Activated naive CD8-positive, alpha-beta T cell treated with anti-CD3 and anti-CD28 coated beads, Interleukin-2, amount 50 U/mL, for 24 hours (primary cell): ENCODE measurements around the gene KLHL30.

Source experiments
- ATAC-seq: fragments of 150-1000 bp; cut with Tn5 transposase; one replicate; pipeline ENCODE4 v1.10.0; 2021
- DNase-seq: peaks from one replicate; pipeline ENCODE4 v3.0.0; 2021
- H3K27ac Mint-ChIP-seq: one replicate; pipeline ENCODE4 v1.8.0; 2021; ENCODE audit warnings: mild to moderate bottlenecking, mixed read lengths
- H3K27me3 Mint-ChIP-seq: one replicate; pipeline ENCODE4 v1.8.0; 2021; ENCODE audit warnings: mixed read lengths
- H3K36me3 Mint-ChIP-seq: one replicate; pipeline ENCODE4 v1.8.0; 2021; ENCODE audit warnings: low read depth, mixed read lengths
- H3K4me1 Mint-ChIP-seq: one replicate; pipeline ENCODE4 v1.8.0; 2021; ENCODE audit warnings: mixed read lengths
- H3K4me3 Mint-ChIP-seq: one replicate; pipeline ENCODE4 v1.8.0; 2021; ENCODE audit warnings: mild to moderate bottlenecking, moderate library complexity, mixed read lengths
- H3K9me3 Mint-ChIP-seq: one replicate; pipeline ENCODE4 v1.8.0; 2021; ENCODE audit warnings: mixed read lengths

KLHL30 gene, protein sequence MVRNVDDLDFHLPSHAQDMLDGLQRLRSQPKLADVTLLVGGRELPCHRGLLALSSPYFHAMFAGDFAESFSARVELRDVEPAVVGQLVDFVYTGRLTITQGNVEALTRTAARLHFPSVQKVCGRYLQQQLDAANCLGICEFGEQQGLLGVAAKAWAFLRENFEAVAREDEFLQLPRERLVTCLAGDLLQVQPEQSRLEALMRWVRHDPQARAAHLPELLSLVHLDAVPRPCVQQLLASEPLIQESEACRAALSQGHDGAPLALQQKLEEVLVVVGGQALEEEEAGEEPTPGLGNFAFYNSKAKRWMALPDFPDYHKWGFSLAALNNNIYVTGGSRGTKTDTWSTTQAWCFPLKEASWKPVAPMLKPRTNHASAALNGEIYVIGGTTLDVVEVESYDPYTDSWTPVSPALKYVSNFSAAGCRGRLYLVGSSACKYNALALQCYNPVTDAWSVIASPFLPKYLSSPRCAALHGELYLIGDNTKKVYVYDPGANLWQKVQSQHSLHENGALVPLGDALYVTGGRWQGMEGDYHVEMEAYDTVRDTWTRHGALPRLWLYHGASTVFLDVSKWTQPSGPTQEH

DNA sequence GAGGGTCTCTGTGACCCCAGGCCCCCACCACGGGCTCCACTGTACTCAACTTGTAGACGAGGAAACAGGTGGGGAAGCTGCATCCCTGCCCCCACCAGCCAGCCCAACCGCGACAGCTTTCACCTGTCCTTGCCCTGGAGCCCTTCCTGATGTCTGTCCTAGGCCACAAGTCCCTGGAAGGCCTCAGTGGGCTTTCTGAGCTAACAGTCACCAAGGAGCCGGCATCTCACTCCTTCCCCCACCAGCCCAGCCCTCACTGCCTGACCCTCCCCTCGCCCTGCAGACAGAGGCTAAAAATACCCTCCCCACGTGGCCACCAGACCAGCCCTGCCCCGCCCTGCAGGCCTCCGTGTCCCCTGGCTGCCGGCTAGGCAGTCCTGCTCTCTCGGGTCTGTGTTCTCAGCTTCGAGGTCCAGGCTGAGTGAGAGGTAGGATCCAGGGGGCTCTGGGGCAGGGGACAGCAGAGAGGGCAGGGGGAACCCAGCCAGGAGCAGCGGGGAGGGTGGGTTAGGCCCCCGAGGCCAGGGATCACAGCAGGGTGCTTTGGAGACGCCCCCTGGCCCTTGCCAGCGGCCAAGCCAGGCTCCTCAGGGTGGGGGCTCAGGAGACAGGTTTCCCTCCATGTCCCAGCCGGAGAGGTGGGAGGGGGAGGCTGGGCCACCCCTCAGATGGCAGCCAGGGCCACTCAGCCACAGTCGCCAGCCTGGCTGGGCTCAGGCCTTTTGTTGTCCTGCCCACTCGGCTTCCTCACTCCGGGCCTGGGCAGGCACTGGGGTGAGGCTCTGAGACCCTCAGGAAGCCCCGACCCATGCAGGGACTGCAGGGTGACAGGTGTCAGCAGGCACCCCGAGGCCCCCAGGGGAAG, at the start of gene KLHL30:
Gene KLHL30 (plus strand): TSS at position 338 of the 865 bp plus-strand sequence. CDS start 2,087 bp downstream, outside the sequence.
- ATAC-seq, result no peak
- Mint-ChIP-seq H3K4me3 (no peak within 1 kb of the TSS), H3K36me3 (no peaks in the 10 kb centered on the region), H3K4me1 (peaks cover 3% of the 10 kb centered on the region), H3K27me3 (no peaks in the 10 kb centered on the region), H3K27ac (no peak within 1 kb of the TSS), H3K9me3 (no peaks in the 10 kb centered on the region)
- no peak for DNase-seq

DNA sequence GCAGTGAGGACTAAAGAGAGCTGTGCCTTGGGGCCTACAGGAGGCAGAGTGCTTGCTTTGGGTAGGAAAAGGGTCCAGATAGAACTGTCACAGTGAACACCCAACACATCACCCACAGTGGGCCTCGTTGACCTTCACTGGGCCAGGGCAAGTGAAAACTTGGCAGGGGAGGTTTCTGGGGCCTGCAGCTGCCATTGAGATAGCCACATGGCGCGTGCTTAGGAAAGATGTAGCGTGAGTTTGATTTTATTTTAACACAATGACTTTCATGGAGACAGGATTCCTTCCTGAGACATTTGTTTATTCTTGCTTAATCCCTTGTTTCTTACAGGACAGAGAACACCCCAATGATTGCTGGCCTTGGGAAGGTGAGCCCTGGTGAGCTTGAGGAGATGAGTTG, 47.6 kb upstream of the KLHL30 start:
- Mint-ChIP-seq H3K36me3 (peaks cover 40% of the 10 kb centered on the region), H3K27ac (no peak overlapping the region), H3K4me1 (no peaks in the 10 kb centered on the region), H3K4me3 (no peak overlapping the region), H3K9me3 (no peaks in the 10 kb centered on the region), H3K27me3 (no peaks in the 10 kb centered on the region)
- ATAC-seq, result no peak
- no peak for DNase-seq

DNA sequence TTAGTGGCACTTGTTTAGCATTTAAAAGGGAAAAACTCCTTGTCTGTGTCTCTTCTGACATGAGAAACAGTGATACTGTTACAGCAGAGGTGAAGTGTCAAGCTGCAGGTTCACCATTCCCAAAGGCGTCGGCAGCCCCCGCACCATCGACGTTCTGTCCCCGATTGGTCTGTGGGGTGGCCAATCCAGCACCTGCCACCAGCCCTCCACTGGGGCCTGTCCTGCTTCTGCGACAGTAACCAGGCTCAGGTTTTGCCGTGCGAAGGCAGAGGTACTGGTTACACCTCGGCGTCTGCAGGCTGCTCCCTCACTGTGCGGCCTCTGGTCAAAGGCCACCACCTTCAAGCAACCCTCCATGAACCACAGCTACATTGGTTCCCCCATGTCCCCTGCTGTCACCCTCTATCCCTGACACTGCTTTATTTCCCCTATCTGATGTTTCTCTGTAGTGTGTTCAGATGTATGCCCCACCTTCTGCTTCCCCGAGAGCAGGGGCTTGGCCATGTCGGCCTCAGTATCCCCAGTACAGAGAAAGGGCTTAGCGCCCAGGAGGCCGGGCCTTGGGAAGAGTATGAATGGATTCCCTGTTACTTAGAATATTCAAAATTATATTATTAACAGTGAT, 46.9 kb upstream of the KLHL30 start:
- no peak for ATAC-seq
- no peak for DNase-seq
- Mint-ChIP-seq H3K4me3 (no peak overlapping the region), H3K9me3 (no peaks in the 10 kb centered on the region), H3K36me3 (peaks cover 38% of the 10 kb centered on the region), H3K27me3 (no peaks in the 10 kb centered on the region), H3K27ac (no peak overlapping the region), H3K4me1 (no peaks in the 10 kb centered on the region)

DNA sequence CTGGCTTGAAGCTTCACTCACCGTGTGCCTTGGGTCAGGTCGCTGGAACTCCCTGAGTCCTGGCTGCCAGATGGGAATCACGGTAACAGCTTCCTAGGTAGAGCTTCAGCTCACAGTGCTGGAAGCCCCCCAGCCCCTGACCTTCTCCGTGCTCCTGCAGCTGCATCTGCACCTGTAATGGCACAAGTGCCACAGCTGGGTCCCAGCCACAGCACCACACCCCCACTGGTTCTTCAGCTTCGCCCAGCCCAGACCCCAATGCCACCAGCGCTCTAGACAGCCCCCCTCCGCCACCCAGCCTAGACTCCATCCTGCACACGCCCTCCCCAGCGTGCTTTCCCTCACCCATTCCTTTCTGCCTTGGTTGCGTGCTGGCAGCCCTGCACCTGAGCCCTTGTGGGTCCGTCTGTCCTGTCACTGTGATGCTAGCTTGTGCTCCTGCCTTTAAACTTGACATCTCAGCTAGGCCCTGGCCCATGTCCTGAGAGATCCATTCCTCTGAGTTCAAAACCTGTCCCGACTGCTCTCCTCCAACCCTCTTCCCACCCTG, 45.9 kb upstream of the KLHL30 start:
- ATAC-seq (no peak), DNase-seq (no peak)
- Mint-ChIP-seq H3K4me3 (no peak overlapping the region), H3K36me3 (peaks cover 35% of the 10 kb centered on the region), H3K9me3 (no peaks in the 10 kb centered on the region), H3K27ac (peak overlapping the region; percentile 7), H3K27me3 (no peaks in the 10 kb centered on the region), H3K4me1 (no peaks in the 10 kb centered on the region)

DNA sequence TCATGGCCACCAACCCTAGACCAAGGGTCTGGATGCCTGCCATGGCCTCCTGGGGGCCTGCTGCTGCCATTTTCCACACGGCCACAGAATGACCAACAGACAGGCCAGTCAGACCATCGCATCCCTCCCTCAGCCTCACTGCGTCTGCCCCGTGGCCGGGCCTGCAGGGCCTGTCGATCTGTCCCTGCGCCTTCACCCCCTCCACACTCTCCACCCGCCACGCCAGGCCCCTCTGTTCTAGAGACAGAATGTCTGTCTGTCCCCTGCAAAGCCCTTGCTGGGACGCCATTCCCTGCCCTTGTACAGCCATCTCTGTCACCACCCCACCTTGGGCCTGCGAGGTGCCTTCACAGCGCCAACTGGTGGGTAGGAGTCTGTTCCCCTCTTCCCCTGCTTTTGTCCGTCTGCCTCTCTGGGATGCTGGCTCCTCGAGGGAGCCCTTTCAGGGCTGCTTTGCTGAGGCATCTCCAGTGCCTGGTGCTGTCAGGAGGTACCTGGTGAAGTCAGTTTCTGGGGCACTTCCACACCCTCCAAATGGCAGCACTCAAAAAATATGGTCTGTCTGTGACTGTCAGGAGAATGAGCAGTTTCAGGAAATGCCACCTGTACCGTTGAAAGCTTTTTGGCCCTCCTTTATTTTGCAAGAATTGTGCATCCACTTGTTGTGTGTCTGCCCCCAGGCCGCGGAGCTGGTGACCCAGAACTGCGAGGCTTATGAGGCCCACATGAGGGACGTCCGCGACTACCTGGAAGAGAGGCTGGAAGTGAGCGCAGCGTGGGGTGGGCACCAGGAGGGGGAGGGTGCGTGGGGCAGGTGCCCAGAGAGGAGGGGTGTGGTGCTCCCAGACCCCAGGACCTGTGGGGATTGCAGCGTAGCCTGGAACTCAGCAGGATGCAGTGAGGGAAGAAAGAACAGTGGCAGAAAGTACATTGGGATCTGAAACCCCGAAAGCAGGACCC, 45.0 kb upstream of the KLHL30 start:
- no peak overlapping the region for H3K4me3 Mint-ChIP-seq
- DNase-seq (no peak), ATAC-seq (no peak)
- H3K4me1 Mint-ChIP-seq, result peaks cover 3% of the 10 kb centered on the region
- H3K27ac Mint-ChIP-seq, result no peak overlapping the region
- H3K36me3 Mint-ChIP-seq, result peaks cover 33% of the 10 kb centered on the region
- H3K9me3 Mint-ChIP-seq, result no peaks in the 10 kb centered on the region
- no peaks in the 10 kb centered on the region for H3K27me3 Mint-ChIP-seq

DNA sequence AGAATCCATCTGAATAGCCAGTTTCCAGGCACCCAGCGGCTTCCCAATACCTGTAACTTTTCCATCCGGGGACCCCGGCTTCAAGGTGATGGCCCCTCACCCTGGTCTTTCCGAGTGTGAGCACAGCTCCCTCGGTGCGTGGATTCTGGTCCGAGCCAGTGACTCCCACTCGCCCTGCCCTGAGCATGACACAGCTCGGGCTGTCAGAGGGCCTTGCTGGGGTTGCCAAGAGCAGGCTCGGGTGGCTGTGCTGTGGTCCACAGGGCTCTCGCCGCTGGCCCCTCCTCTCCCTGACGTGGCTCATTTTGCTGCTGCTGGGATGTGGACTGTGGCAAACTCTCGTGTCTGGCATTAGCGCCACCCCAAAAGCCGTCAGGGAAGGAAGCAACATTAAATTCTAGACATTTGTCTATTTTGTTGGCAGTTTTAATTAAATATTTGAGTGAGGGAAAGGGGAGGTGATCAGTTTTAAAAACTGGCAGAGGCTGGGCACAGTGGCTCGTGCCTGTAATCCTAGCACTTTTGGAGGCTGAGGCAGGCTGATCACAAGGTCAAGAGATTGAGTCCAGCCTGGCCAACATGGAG, 43.9 kb upstream of the KLHL30 start:
- Mint-ChIP-seq H3K9me3 (no peaks in the 10 kb centered on the region), H3K36me3 (peaks cover 33% of the 10 kb centered on the region), H3K4me1 (peaks cover 11% of the 10 kb centered on the region), H3K27ac (no peak overlapping the region), H3K27me3 (no peaks in the 10 kb centered on the region), H3K4me3 (no peak overlapping the region)
- DNase-seq, result no peak
- no peak for ATAC-seq

DNA sequence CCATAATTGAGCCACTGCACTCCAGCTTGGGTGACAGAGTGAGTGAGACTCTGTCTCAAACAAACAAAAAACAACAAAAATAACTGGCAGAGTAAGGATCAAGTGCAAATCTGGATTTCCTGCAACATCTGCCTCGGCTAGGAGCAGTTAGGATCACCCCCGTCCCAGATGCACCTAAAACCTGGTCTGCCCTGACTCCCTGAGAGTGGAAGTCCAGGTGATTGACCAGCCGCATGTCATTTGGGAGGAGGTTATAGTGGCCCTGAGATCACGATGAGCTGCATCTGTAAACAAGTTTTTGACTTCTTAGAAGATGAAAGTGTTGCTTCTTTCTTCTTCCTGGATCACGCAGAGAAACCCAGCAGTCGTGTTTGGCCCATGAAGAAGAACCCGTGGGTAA, 43.3 kb upstream of the KLHL30 start:
- no peaks in the 10 kb centered on the region for H3K27me3 Mint-ChIP-seq
- H3K9me3 Mint-ChIP-seq, result no peaks in the 10 kb centered on the region
- no peak for ATAC-seq
- H3K27ac Mint-ChIP-seq, result no peak overlapping the region
- H3K4me3 Mint-ChIP-seq, result no peak overlapping the region
- H3K36me3 Mint-ChIP-seq, result peaks cover 28% of the 10 kb centered on the region
- DNase-seq, result no peak
- peaks cover 11% of the 10 kb centered on the region for H3K4me1 Mint-ChIP-seq

DNA sequence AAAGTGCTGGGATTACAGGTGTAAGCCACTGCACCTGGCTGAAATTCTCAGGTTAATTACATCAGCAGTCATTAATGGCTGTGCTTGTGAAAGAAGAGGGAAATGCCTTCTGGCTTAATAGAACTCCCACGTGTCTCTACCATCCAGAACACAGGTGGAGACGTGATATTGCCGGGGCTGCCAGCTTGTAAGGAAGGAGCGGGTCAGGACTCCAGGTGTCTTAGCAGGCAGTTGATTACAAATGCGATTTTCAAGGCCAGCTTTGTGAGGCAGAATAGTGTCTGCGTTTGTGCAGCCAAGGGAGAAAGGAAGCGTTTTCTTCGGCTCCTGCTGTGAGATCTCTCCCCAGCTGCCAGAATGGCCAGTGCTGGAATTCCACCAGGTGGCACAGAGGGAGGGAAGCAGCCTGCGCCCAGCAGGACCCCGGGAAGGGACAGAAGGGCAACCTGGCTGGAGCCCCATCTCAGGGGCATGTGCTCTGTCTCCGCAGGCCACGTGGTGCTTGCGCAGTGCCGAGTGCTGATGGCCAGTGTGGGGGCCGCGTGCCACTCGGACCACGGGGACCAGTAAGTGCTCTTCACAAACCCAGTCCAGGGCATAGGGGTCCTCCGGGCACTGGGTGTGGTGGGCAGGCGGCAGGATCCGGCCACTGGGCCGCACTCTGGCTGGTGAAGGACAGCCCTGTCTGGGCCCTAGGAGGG, 42.0 kb upstream of the KLHL30 start:
- no peaks in the 10 kb centered on the region for H3K9me3 Mint-ChIP-seq
- peaks cover 20% of the 10 kb centered on the region for H3K36me3 Mint-ChIP-seq
- DNase-seq (no peak), ATAC-seq (no peak)
- no peak overlapping the region for H3K4me3 Mint-ChIP-seq
- peaks cover 13% of the 10 kb centered on the region for H3K4me1 Mint-ChIP-seq
- peak overlapping the region; percentile 60 for H3K27ac Mint-ChIP-seq
- no peaks in the 10 kb centered on the region for H3K27me3 Mint-ChIP-seq

DNA sequence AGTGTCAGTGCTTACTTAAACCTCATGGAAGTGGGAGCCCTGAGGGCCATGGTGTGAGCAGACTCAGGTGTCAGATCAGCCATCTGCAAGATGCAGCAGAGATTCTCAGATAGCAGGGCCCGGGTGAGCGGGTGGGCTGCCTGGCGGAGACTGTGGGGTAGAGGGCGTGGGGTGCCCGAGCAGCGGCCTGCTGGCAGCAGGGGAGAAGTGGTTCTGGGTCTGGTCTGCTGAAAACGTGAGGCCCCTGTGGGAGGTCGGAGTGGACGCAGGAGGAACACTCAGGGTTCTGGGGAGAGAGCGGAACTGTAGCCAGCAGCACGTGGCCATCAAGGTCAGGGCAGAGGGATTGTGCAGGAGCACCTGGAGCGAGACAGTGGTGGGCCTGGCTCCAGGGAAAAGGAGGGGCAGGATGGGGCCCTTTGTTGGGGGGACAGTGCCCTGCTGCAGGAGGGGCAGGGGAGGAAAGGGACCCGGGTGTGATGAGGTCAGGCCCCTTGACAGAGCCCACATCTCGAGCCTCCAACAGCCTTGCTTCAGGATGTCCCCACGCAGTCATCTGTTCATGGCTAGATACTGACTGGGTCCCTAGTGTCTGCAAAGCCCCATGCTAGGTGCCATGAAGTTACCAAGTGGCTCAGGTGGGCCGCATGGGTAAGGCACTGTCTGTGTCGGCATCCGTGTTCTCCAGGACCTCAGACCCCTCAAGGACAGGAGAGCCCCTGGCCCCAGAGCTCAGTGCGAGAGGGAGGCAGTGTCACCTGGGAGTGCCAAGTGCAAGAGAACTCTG, 41.1 kb upstream of the KLHL30 start:
- Mint-ChIP-seq H3K9me3 (no peaks in the 10 kb centered on the region), H3K4me3 (no peak overlapping the region), H3K4me1 (peaks cover 13% of the 10 kb centered on the region), H3K27me3 (no peaks in the 10 kb centered on the region), H3K27ac (peak overlapping the region; percentile 46), H3K36me3 (peaks cover 20% of the 10 kb centered on the region)
- ATAC-seq (no peak), DNase-seq (no peak)

DNA sequence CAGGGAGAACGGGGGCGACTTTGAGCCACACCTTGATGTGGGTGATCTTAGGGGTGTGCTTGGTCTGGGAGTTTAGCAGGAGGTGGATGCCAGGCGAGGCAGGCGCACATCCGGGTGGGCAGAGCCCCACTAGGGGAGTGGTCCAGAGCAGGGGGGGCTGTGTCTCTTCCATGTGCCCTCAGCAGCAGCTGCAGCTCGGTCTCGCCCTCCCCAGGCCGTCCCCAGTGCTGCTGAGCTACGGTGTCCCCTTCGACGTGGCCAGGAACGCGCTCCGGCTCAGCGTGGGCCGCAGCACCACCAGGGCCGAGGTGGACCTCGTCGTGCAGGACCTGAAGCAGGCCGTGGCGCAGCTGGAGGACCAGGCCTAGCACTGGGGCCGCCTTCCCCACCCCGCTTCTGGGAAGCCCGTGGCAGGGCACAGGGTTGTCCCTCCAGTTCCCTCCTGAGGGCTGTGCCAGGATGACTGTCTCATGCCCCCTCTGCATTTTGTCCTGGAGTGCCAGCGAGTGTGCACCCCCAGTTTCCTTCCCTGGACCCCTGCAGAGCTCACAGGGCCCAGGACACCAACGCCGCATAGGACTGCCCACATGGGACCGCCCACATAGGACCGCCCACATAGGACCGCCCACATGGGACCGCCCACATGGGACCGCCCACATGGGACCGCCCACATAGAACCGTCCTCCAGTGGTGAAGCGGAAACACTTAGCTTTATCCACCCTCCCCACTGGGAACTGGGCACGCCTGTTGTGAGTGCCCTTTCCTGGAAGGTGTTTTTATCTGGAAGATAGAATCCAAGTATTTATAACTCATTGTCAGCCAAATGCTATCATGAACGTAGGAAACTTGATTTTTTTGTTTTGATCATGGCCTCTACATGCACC, 40.2 kb upstream of the KLHL30 start:
- Mint-ChIP-seq H3K27ac (peak overlapping the region; percentile 53), H3K36me3 (peaks cover 18% of the 10 kb centered on the region), H3K9me3 (no peaks in the 10 kb centered on the region), H3K4me3 (no peak overlapping the region), H3K4me1 (peaks cover 13% of the 10 kb centered on the region), H3K27me3 (no peaks in the 10 kb centered on the region)
- DNase-seq, result no peak
- ATAC-seq, result peak; percentile 4

DNA sequence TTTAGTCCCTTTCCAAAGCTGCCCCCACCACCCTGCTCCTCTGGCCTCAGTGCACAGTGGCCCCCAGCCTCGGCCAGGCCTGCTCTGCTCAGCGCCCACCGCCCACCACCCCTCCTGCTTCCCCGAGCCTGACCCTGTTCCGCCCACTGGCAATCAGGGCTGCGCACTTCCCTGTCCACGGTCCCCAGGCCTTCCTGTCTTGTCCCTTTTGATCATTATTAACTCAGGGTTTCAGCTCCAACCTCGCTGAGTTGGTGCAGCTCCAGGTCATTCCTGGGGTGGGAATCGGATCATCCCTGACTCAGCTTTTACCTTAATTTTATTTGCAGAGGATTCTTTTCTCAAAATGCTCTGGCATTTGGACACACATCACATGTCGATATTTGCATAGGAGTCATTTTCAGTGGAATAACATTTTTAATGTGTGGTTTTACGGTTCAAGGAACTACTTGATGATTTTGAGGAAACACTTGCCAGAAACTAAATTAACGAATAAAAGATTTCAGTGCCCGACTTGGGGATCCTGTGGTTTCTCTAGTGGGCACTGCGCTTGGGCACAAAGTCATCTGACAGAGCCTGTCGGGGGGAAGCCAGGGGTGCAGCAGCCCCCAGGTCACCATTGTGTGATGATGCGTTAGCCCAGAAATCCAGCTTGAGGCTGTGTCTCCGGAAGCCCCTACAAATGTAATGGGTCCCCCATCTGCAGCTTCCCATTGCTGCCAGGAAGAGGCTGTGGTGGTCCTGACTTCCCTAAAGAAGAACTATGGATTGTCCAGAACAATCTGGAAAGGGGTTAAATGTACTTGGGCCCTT, 39.4 kb upstream of the KLHL30 start:
- peaks cover 18% of the 10 kb centered on the region for H3K36me3 Mint-ChIP-seq
- DNase-seq, result no peak
- peaks cover 13% of the 10 kb centered on the region for H3K4me1 Mint-ChIP-seq
- peak overlapping the region; percentile 53 for H3K27ac Mint-ChIP-seq
- H3K27me3 Mint-ChIP-seq, result no peaks in the 10 kb centered on the region
- H3K4me3 Mint-ChIP-seq, result no peak overlapping the region
- no peak for ATAC-seq
- H3K9me3 Mint-ChIP-seq, result no peaks in the 10 kb centered on the region
